Kidney (tissue), 14 donors: ENCODE data around the gene BRD9. TPM values are rescaled to one million over a fixed set of nuclear protein-coding genes. Genes with fewer than 3 reads are reported as not detected.
A peak's percentile ranks its signal among the peaks of the same experiment; 100 is the strongest.

Experiments
- DNase-seq, 5 donors: peaks; one replicate each; pipeline ENCODE4 v3.0.0-alpha.2; 2013 to 2020
- FAIRE-seq: peaks from 2 replicates; lab custom pipeline; 2012; peaks lifted over from hg19 to GRCh38; lab: Jason Lieb, UNC
- H3K27ac ChIP-seq, 2 donors: one replicate each; pipeline ENCODE4 v1.7.0; 2013; ENCODE audit warnings: low read depth in 2 of 2, low read length in 2 of 2, inconsistent platforms in 1 of 2
- H3K27me3 ChIP-seq: one replicate; pipeline ENCODE4 v1.7.1; 2013; ENCODE audit warnings: low read length, inconsistent platforms; ENCODE audit not compliant: control insufficient read depth, insufficient read depth
- H3K36me3 ChIP-seq, 3 donors: one replicate each; pipeline versions ENCODE4 v1.7.0 to v1.7.1; 2013; ENCODE audit warnings: low read length in 3 of 3, control low read depth in 1 of 3, inconsistent platforms in 1 of 3; ENCODE audit not compliant: insufficient read depth in 3 of 3, control insufficient read depth in 2 of 3
- H3K4me1 ChIP-seq, 3 donors: one replicate each; pipeline versions ENCODE4 v1.7.0 to v1.7.1; 2013; ENCODE audit warnings: low read length in 3 of 3, inconsistent platforms in 1 of 3, low read depth in 1 of 3; ENCODE audit not compliant: control insufficient read depth in 2 of 3, insufficient read depth in 2 of 3
- H3K4me3 ChIP-seq, 3 donors: one replicate each; pipeline versions ENCODE4 v1.7.0 to v1.8.1; 2013; ENCODE audit warnings: low read length in 3 of 3, control low read depth in 1 of 3, inconsistent platforms in 1 of 3
- H3K9ac ChIP-seq, 3 donors: one replicate each; pipeline versions ENCODE4 v1.7.0 to v1.7.1; 2013; ENCODE audit warnings: low read length in 3 of 3, control low read depth in 1 of 3, inconsistent platforms in 1 of 3
- H3K9me3 ChIP-seq, 3 donors: one replicate each; pipeline versions ENCODE4 v1.7.0 to v1.7.1; 2013; ENCODE audit warnings: low read length in 3 of 3, control low read depth in 1 of 3, inconsistent platforms in 1 of 3; ENCODE audit not compliant: control insufficient read depth in 2 of 3, insufficient read depth in 1 of 3
- intact Hi-C: fragments of 100-400 bp; cut with DNase I; formaldehyde crosslinking; loops from one replicate; pipeline ENCODE4 v1.11.1; 2022
- polyA plus RNA-seq: library from polyadenylated mRNA; stranded (reverse); fragments of 350-450 nt; fragmentation: Illumina TruSeq; extraction: RNeasy Lipid Tissue Mini Kit (QIAGEN cat#74804); gene quantifications from one replicate; pipeline ENCODE4 v1.2.3, GENCODE V29; 2014; ENCODE audit warnings: low read depth, low replicate concordance; ENCODE audit not compliant: insufficient read depth
- total RNA-seq: library from RNA; stranded (reverse); fragmentation: NEBNext Ultra II Directional; extraction: Animal tissue kit (Norgen Biotek cat#: 25700); gene quantifications from one replicate; pipeline ENCODE4 v1.2.1, GENCODE V29; 2021
- TF ChIP-seq, protein P1 (sequence below): IDR thresholded peaks from 3 replicates; pipeline ENCODE4 v1.5.1; 2012; ENCODE audit warnings: mild to moderate bottlenecking, moderate library complexity, borderline replicate concordance; ENCODE audit not compliant: insufficient read depth; ENCODE audit errors: extremely low read depth
- donor health status: control.
- donor health status: control.
- donor health status: control.
- donor health status: control.
- donor health status: control.
- donor health status: DM: yes; HTN: yes; CAD: no.
- donor health status: Normal renal cell carcinoma (clear cell type).

BRD9 gene
- total and polyA plus RNA-seq, 2 donors from 2014 or later, result 17.5 to 38.0 TPM

DNA sequence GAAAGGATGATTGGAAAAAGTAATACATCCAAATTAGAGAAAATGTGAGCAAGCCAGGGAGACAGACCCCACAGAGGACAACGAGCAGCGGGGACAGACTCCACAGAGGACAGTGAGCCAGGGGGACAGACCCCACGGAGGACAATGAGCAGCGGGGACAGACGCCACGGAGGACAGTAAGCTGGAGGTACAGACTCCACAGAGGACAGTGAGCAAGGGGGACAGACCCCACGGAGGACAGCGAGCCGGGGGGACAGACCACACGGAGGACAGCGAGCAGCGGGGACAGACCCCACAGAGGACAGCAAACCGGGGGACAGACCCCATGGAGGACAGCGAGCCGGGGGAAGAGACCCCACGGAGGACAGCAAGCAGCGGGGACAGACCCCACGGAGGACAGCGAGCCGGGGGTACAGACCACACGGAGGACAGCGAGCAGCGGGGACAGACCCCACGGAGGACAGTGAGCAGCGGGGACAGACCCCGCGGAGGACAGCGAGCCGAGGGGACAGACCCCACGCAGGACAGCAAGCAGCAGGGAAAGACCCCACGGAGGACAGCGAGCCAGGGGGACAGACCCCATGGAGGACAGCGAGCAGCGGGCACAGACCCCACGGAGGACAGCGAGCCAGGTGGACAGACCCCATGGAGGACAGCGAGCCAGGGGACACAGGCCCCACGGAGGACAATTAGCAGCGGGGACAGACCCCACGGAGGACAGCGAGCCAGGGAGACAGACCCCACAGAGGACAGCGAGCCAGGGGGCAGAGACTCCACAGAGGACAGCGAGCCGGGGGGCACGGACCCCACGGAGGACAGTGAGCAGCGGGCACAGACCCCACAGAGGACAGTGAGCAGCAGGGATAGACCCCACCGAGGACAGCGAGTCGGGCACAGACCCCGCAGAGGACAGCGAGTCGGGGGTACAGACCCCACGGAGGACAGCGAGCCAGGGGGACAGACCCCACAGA lies 39.9 kb downstream of the BRD9 start:
- intact Hi-C loops, result no loop called here
- DNase-seq, result peak in 1 of 5 donors; percentile 29
- Histone ChIP-seq H3K27ac (no peak overlapping the region), H3K4me3 (no peak overlapping the region), H3K4me1 (peaks cover 0 to 3% (median 0%) of the 10 kb centered on the region in 3 donors), H3K27me3 (peaks cover 2% of the 10 kb centered on the region), H3K9me3 (no peaks in the 10 kb centered on the region), H3K9ac (no peak overlapping the region), H3K36me3 (no peaks in the 10 kb centered on the region)
- TF ChIP-seq, protein P1, sequence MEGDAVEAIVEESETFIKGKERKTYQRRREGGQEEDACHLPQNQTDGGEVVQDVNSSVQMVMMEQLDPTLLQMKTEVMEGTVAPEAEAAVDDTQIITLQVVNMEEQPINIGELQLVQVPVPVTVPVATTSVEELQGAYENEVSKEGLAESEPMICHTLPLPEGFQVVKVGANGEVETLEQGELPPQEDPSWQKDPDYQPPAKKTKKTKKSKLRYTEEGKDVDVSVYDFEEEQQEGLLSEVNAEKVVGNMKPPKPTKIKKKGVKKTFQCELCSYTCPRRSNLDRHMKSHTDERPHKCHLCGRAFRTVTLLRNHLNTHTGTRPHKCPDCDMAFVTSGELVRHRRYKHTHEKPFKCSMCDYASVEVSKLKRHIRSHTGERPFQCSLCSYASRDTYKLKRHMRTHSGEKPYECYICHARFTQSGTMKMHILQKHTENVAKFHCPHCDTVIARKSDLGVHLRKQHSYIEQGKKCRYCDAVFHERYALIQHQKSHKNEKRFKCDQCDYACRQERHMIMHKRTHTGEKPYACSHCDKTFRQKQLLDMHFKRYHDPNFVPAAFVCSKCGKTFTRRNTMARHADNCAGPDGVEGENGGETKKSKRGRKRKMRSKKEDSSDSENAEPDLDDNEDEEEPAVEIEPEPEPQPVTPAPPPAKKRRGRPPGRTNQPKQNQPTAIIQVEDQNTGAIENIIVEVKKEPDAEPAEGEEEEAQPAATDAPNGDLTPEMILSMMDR, result no peak
- no peak for FAIRE-seq

DNA sequence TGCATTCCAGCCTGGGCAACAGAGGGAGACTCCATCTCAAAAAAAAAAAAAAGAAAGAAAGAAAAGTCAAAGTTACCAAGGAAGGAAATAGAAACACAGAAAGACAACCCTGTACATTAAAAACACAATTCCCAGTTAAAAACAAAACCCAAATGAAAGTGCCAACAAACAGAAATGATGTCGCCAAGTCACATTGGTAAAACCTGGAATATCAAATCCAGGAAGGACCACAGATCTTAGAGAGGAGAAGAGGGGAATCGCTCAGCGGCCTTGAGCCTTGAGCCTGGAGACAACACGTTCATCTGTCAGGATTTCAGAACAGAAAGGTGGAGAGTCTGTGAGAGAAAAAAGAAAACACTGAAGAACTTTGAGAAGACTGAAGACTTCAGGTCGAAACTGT lies 40.6 kb downstream of the BRD9 start:
- Histone ChIP-seq H3K27ac (no peak overlapping the region), H3K27me3 (peaks cover 2% of the 10 kb centered on the region), H3K9me3 (no peaks in the 10 kb centered on the region), H3K4me3 (no peak overlapping the region), H3K9ac (no peak overlapping the region), H3K4me1 (peaks cover 0 to 3% (median 0%) of the 10 kb centered on the region in 3 donors), H3K36me3 (no peaks in the 10 kb centered on the region)
- intact Hi-C loops, result no loop called here
- TF ChIP-seq, protein P1, result no peak
- DNase-seq (peak in 1 of 5 donors; percentile 1), FAIRE-seq (no peak)

DNA sequence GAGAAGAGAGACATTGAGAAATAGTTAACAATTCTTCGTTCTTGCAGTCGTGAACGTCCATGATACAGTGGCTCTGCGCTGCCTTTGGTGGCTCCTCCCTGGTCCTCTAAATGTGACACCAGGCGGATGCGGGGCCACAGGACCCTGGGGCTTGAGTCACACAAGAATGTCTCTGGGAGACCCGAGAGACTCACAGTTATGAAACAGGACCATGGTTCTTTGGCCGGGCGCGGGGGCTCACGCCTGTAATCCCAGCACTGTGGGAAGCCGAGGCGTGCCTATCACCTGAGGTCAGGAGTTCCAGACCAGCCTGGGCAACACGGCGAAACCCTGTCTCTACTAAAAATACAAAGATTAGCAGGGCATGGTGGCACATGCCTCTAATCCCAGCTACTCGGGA lies 41.0 kb downstream of the BRD9 start:
- peak in 2 of 5 donors; percentile 29 to 30 for DNase-seq
- Histone ChIP-seq H3K4me3 (no peak overlapping the region), H3K9ac (no peak overlapping the region), H3K27ac (no peak overlapping the region), H3K9me3 (no peaks in the 10 kb centered on the region), H3K27me3 (peaks cover 2% of the 10 kb centered on the region), H3K36me3 (no peaks in the 10 kb centered on the region), H3K4me1 (peaks cover 0 to 3% (median 0%) of the 10 kb centered on the region in 3 donors)
- no peak for FAIRE-seq
- TF ChIP-seq, protein P1, result no peak
- intact Hi-C loops, result no loop called here
